Lower lobe of right lung (tissue), 2 donors: ENCODE results near the gene PLA2G4E. TPM values are rescaled to one million over a fixed set of nuclear protein-coding genes. Genes with fewer than 3 reads are reported as not detected.

ENCODE experiments used
- ATAC-seq, 2 donors: fragments of 200-7000 bp; cut with Tn5 transposase; one replicate each; pipeline ENCODE4 v1.9.1; 2020 to 2022; ENCODE audit warnings: mild to moderate bottlenecking in 2 of 2, moderate library complexity in 2 of 2
- DNase-seq: peaks from one replicate; pipeline ENCODE4 v3.0.0-alpha.2; 2020
- H3K27ac ChIP-seq: fragments of 200-600 bp; one replicate; pipeline ENCODE4 v1.8.0; 2022
- H3K27me3 ChIP-seq: fragments of 200-600 bp; one replicate; pipeline ENCODE4 v1.8.0; 2022; ENCODE audit warnings: low read depth
- H3K36me3 ChIP-seq: fragments of 200-600 bp; one replicate; pipeline ENCODE4 v1.8.0; 2022; ENCODE audit warnings: mild to moderate bottlenecking
- H3K4me1 ChIP-seq: fragments of 200-600 bp; one replicate; pipeline ENCODE4 v1.8.0; 2022
- H3K4me3 ChIP-seq: fragments of 200-600 bp; one replicate; pipeline ENCODE4 v1.8.0; 2022; ENCODE audit warnings: mild to moderate bottlenecking
- H3K9me3 ChIP-seq: fragments of 200-600 bp; one replicate; pipeline ENCODE4 v1.8.0; 2022
- CTCF ChIP-seq: fragments of 200-600 bp; IDR thresholded peaks from one replicate; pipeline ENCODE4 v1.8.0; 2022; ENCODE audit warnings: antibody characterized with exemption, mild to moderate bottlenecking
- intact Hi-C: fragments of 100-400 bp; cut with DNase I; formaldehyde crosslinking; loops from one replicate; pipeline ENCODE4 v1.11.0; 2022
- total RNA-seq: library from RNA; stranded (reverse); fragmentation: NEBNext Ultra II Directional; extraction: Animal tissue kit (Norgen Biotek cat#: 25700); gene quantifications from one replicate; pipeline ENCODE4 v1.2.1, GENCODE V29; 2021
- donor health status: DM: no; HTN: yes; CAD: no; lungs with severe emphysema.

The PLA2G4E gene
- total RNA-seq, 1 donor from 2014 or later, result 1.1 TPM

- H3K27ac ChIP-seq, result no peak overlapping the region
- DNase-seq (no peak), ATAC-seq (no peak)
- TF ChIP-seq CTCF, result no peak
- no peak overlapping the region for H3K4me3 ChIP-seq
- no peaks in the 10 kb centered on the region for H3K4me1 ChIP-seq
- intact Hi-C loops, result loop anchor here (10.0 kb wide), 1 partner anchor 82 kb away; no protein-coding TSS in a partner anchor
- H3K9me3 ChIP-seq, result no peaks in the 10 kb centered on the region
- no peaks in the 10 kb centered on the region for H3K27me3 ChIP-seq
- no peaks in the 10 kb centered on the region for H3K36me3 ChIP-seq
Measured at GRCh38 chr15:41982133-41982930, 38.5 kb downstream of the PLA2G4E start.

- TF ChIP-seq CTCF, result no peak
- no peak for DNase-seq
- no peak overlapping the region for H3K4me3 ChIP-seq
- no peaks in the 10 kb centered on the region for H3K27me3 ChIP-seq
- no peaks in the 10 kb centered on the region for H3K4me1 ChIP-seq
- no peak for ATAC-seq
- H3K36me3 ChIP-seq, result no peaks in the 10 kb centered on the region
- no peak overlapping the region for H3K27ac ChIP-seq
- H3K9me3 ChIP-seq, result no peaks in the 10 kb centered on the region
- intact Hi-C loops, result loop anchor here (10.0 kb wide), 1 partner anchor 83 kb away; no protein-coding TSS in a partner anchor
Measured at GRCh38 chr15:41981371-41982132, 39.3 kb downstream of the PLA2G4E start.

- Histone ChIP-seq H3K27me3 (no peaks in the 10 kb centered on the region), H3K4me3 (no peak overlapping the region), H3K4me1 (no peaks in the 10 kb centered on the region), H3K36me3 (no peaks in the 10 kb centered on the region), H3K9me3 (no peaks in the 10 kb centered on the region), H3K27ac (no peak overlapping the region)
- ATAC-seq, result no peak
- intact Hi-C loops, result loop anchor here (10.0 kb wide), 1 partner anchor 84 kb away; no protein-coding TSS in a partner anchor
- TF ChIP-seq CTCF, result no peak
- no peak for DNase-seq
Measured at GRCh38 chr15:41980654-41981323, 40.1 kb downstream of the PLA2G4E start.

- Histone ChIP-seq H3K36me3 (no peaks in the 10 kb centered on the region), H3K4me3 (no peak overlapping the region), H3K9me3 (no peaks in the 10 kb centered on the region), H3K4me1 (no peaks in the 10 kb centered on the region), H3K27ac (peak overlapping the region; percentile 13), H3K27me3 (no peaks in the 10 kb centered on the region)
- TF ChIP-seq CTCF, result no peak
- no peak for ATAC-seq
- intact Hi-C loops, result loop anchor here (10.0 kb wide), 1 partner anchor 85 kb away; no protein-coding TSS in a partner anchor
- no peak for DNase-seq
Measured at GRCh38 chr15:41979493-41980266, 41.2 kb downstream of the PLA2G4E start.

- ATAC-seq, result no peak
- H3K9me3 ChIP-seq, result no peaks in the 10 kb centered on the region
Measured at GRCh38 chr15:41978534-41978933, 42.3 kb downstream of the PLA2G4E start.

More at GRCh38 chr15:41978534-41978933, 42.3 kb downstream of the PLA2G4E start:
- DNase-seq, result no peak
- Histone ChIP-seq H3K4me3 (no peak overlapping the region), H3K27me3 (no peaks in the 10 kb centered on the region), H3K4me1 (no peaks in the 10 kb centered on the region), H3K36me3 (no peaks in the 10 kb centered on the region), H3K27ac (no peak overlapping the region)
- intact Hi-C loops, result no loop called here
- no peak for TF ChIP-seq CTCF
